ENCODE results near the gene EIF1AY.

Gene EIF1AY

DNA sequence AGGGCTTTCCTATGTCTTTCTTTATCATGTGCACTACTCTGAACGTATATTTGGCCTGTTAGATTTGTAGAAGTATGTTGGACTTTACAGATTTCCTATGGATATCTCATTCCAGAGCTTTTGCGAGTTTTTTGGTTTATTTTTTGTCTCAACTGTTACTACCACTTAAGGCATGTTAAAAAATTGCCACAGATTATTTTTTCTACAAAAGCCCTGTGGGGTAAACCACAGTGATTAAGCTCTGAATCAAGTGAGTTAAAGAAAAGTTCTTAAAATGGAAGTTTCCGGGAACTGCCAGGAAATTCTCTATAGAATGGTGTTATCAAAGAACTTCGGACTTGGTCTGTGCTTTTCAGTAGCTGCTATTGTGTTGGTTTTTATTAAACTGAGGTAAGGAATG lies 10.6 kb downstream of the EIF1AY start:
- Mint-ChIP-seq H3K9me3 (no peaks in the 10 kb centered on the region), H3K4me3 (no peak overlapping the region), H3K27ac (no peak overlapping the region), H3K27me3 (no peaks in the 10 kb centered on the region), H3K4me1 (no peaks in the 10 kb centered on the region), H3K36me3 (peaks cover 12% of the 10 kb centered on the region)
- ATAC-seq = no peak
